Endodermal cell (in vitro differentiated cells): ENCODE results near the gene DBP. TPM values are rescaled to one million over a fixed set of nuclear protein-coding genes. Genes with fewer than 3 reads are reported as not detected.

Experiments used
- DNase-seq: peaks from one replicate; pipeline ENCODE4 v3.0.0-alpha.2; 2017
- H3K27ac ChIP-seq: 2 replicates; pipeline ENCODE4 v1.5.1; 2013; ENCODE audit warnings: mild to moderate bottlenecking, low read depth, low read length, moderate library complexity
- H3K27me3 ChIP-seq: 2 replicates; pipeline ENCODE4 v1.6.1; 2013; ENCODE audit warnings: mild to moderate bottlenecking, low read length, moderate library complexity; ENCODE audit not compliant: insufficient read depth, control insufficient read depth, poor library complexity, severe bottlenecking
- H3K36me3 ChIP-seq: 2 replicates; pipeline ENCODE4 v1.7.0; 2013; ENCODE audit warnings: mild to moderate bottlenecking, low read length, moderate library complexity; ENCODE audit not compliant: control insufficient read depth, insufficient read depth
- H3K4me1 ChIP-seq: one replicate; pipeline ENCODE4 v1.7.0; 2013; ENCODE audit warnings: low read length; ENCODE audit not compliant: control insufficient read depth, insufficient read depth
- H3K4me3 ChIP-seq: 2 replicates; pipeline ENCODE4 v1.5.1; 2013; ENCODE audit warnings: mild to moderate bottlenecking, low read length, moderate library complexity
- H3K9ac ChIP-seq: 2 replicates; pipeline ENCODE4 v1.6.1; 2013; ENCODE audit warnings: mild to moderate bottlenecking, low read length, moderate library complexity; ENCODE audit not compliant: poor library complexity, severe bottlenecking; ENCODE audit errors: extremely low read depth
- H3K9me3 ChIP-seq: 2 replicates; pipeline ENCODE4 v1.6.1; 2013; ENCODE audit warnings: mild to moderate bottlenecking, low read length, moderate library complexity; ENCODE audit not compliant: control insufficient read depth
- H3K27ac Mint-ChIP-seq: 2 replicates; pipeline ENCODE4 v1.8.0; 2020; ENCODE audit warnings: mixed read lengths
- H3K27me3 Mint-ChIP-seq: 2 replicates; pipeline ENCODE4 v1.8.0; 2021; ENCODE audit warnings: mild to moderate bottlenecking, mixed read lengths; ENCODE audit not compliant: insufficient read depth
- H3K36me3 Mint-ChIP-seq: 2 replicates; pipeline ENCODE4 v1.8.0; 2020; ENCODE audit warnings: low read depth, mixed read lengths
- H3K4me1 Mint-ChIP-seq: 2 replicates; pipeline ENCODE4 v1.8.0; 2020; ENCODE audit warnings: mixed read lengths
- H3K4me3 Mint-ChIP-seq: 2 replicates; pipeline ENCODE4 v1.8.0; 2020; ENCODE audit warnings: mild to moderate bottlenecking, moderate library complexity, mixed read lengths
- H3K9me3 Mint-ChIP-seq: 2 replicates; pipeline ENCODE4 v1.8.0; 2020; ENCODE audit warnings: mild to moderate bottlenecking, mixed read lengths
- CTCF ChIP-seq: fragments of 200-600 bp; sonication (generic); conservative IDR thresholded peaks from 2 replicates; pipeline ENCODE4 v1.5.0; 2021; ENCODE audit warnings: antibody characterized with exemption, mild to moderate bottlenecking
- WGBS, 2 experiments: methylation state at CpG; one replicate each; pipeline versions ENCODE4 v1.1.5 to v1.1.7; 2013; ENCODE audit warnings: missing lambda C conversion rate in 2 of 2, mixed read lengths in 1 of 2; ENCODE audit not compliant: insufficient coverage in 1 of 2, insufficient read length in 1 of 2; 5-methylcytosine and 5-hydroxymethylcytosine counted together
- total RNA-seq, 2 donors: library from RNA; stranded (reverse); fragmentation: NEBNext Ultra II Directional in 1 of 2; extraction: Animal tissue kit (Norgen Biotek cat#: 25700) in 1 of 2; gene quantifications; 2 replicates in 1 of 2; 3 replicates in 1 of 2; pipeline ENCODE4 v1.2.1, GENCODE V29; 2021

Gene DBP
- total RNA-seq, 2 donors from 2014 or later: 5.3 to 13.1 TPM

DNA sequence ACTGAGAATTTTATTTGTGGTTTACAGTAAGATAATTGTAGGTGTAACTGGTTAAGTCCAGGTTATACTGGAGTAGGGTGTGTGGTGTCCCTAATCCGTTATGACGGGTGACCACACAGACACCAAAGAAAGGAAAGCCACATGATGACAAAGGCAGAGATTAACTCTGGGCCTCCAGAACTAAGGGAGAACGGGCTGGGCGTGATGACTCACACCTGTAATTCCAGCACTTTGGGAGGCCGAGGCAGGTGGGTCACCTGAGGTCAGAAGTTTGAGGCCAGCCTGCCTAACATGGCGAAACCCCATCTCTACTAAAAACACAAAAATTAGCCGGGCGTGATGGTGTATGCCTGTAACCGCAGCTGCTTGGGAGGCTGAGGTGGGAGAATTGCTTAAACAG, 48.4 kb upstream of the DBP start:
- no peak overlapping the region for H3K4me3 ChIP-seq
- no peak for TF ChIP-seq CTCF
- no peaks in the 10 kb centered on the region for H3K27me3 ChIP-seq
- H3K4me1 Mint-ChIP-seq: no peaks in the 10 kb centered on the region
- no peaks in the 10 kb centered on the region for H3K36me3 Mint-ChIP-seq
- DNase-seq: no peak
- no peak overlapping the region for H3K27ac ChIP-seq
- no peak overlapping the region for H3K4me3 Mint-ChIP-seq
- peaks cover 2% of the 10 kb centered on the region for H3K27me3 Mint-ChIP-seq
- no peaks in the 10 kb centered on the region for H3K9me3 ChIP-seq
- 82 to 94% methylated on average over 8 to 9 of the region's 9 CpGs for WGBS, 2 experiments
- H3K9ac ChIP-seq: no peak overlapping the region
- no peak overlapping the region for H3K27ac Mint-ChIP-seq
- H3K4me1 ChIP-seq: no peaks in the 10 kb centered on the region
- no peaks in the 10 kb centered on the region for H3K36me3 ChIP-seq
- H3K9me3 Mint-ChIP-seq: no peaks in the 10 kb centered on the region

- no peaks in the 10 kb centered on the region for H3K36me3 Mint-ChIP-seq
- H3K27ac Mint-ChIP-seq: no peak overlapping the region
- H3K9me3 Mint-ChIP-seq: no peaks in the 10 kb centered on the region
- H3K27me3 Mint-ChIP-seq: peaks cover 2% of the 10 kb centered on the region
- no peak overlapping the region for H3K4me3 ChIP-seq
- H3K9me3 ChIP-seq: no peaks in the 10 kb centered on the region
- no peaks in the 10 kb centered on the region for H3K36me3 ChIP-seq
- H3K9ac ChIP-seq: no peak overlapping the region
- H3K27me3 ChIP-seq: no peaks in the 10 kb centered on the region
- 97% methylated on average over 10 to 11 of the region's 11 CpGs for WGBS, 2 experiments
- TF ChIP-seq CTCF: no peak
- no peak for DNase-seq
- no peak overlapping the region for H3K27ac ChIP-seq
- H3K4me1 ChIP-seq: no peaks in the 10 kb centered on the region
- H3K4me3 Mint-ChIP-seq: no peak overlapping the region
- H3K4me1 Mint-ChIP-seq: no peaks in the 10 kb centered on the region
Measured at GRCh38 chr19:48683349-48683748, 46.2 kb upstream of the DBP start.

GRCh38 chr19:48681127-48681470, 43.9 kb upstream of the DBP start:
- Mint-ChIP-seq H3K4me3 (no peak overlapping the region), H3K4me1 (no peaks in the 10 kb centered on the region), H3K27me3 (peaks cover 5% of the 10 kb centered on the region), H3K36me3 (no peaks in the 10 kb centered on the region), H3K27ac (no peak overlapping the region), H3K9me3 (no peaks in the 10 kb centered on the region)
- TF ChIP-seq CTCF: no peak
- Histone ChIP-seq H3K27ac (no peak overlapping the region), H3K4me1 (no peaks in the 10 kb centered on the region), H3K4me3 (no peak overlapping the region), H3K27me3 (no peaks in the 10 kb centered on the region), H3K9me3 (no peaks in the 10 kb centered on the region), H3K9ac (no peak overlapping the region), H3K36me3 (no peaks in the 10 kb centered on the region)
- DNase-seq: no peak
- 90 to 92% methylated on average over 7 of the region's 7 CpGs for WGBS, 2 experiments
